Measurements from ENCODE around the gene MLXIP.

The MLXIP gene

GRCh38 chr12:122079033-122079531 lies 526 bp downstream of the MLXIP start:
- DNase-seq (ENCODE audit: low read depth in 2 of 2), result no peak

- no peak for DNase-seq (ENCODE audit: low read depth in 2 of 2)
Measured at GRCh38 chr12:122079532-122080081, 1.1 kb downstream of the MLXIP start.

GRCh38 chr12:122080149-122081082 lies 1.9 kb downstream of the MLXIP start:
- DNase-seq (ENCODE audit: low read depth in 2 of 2), result no peak

DNA sequence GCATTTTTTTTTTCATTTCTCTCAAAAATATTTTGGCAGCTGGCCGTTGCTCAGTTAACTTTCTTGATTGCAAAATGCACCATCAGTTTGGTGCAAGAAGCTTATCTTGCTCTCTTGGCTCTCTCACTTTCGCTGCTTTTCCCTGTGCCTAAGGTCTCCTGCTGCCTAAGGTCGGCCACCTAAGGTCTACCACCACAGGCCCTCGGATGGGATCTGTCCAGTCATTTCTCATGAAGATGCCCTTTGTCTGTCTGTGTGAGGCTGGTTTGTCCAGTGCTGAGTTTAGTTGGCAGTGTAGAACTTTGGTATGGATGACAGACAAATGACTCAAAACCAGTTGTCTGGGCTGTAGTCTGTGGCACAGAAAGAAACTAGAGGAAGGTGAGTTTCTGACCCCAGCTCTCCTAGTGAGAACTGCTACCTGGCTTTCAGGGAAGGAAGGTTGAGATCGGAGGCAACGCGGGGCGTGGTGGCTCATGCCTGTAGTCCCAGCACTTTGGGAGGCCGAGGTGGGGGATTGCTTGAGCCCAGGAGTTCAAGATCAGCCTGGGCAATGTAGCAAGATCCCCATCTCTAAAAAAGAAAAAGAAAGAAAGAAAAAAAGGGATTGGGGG lies 2.6 kb downstream of the MLXIP start:
- DNase-seq (ENCODE audit: low read depth in 2 of 2), result no peak

DNA sequence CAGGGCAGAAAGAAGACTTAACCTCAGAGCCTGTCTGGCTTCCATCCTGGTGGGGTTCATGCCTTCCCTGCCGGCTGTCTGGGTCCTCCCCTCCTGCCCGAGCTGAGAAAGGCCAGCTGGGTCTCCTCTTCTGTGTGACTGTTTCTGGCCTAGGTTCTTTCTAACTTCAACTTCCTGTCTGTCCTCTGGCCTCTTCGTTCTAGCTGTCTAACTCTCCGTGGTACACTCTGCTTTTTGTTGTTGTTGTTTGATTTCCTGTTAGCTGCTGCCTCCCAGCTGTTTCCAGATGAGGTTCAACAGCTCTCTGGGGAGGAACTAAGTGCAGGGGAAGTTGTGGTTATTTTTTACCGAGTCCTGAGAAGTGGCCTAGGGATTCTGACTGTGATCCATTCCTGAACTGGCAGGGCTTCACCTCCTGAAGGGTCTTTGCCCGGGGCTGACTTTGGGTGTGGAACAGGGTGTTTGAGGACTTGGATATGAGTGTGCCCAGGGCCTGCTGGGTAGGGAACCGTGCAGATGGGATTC lies 3.2 kb downstream of the MLXIP start:
- no peak for DNase-seq (ENCODE audit: low read depth in 2 of 2)

DNA sequence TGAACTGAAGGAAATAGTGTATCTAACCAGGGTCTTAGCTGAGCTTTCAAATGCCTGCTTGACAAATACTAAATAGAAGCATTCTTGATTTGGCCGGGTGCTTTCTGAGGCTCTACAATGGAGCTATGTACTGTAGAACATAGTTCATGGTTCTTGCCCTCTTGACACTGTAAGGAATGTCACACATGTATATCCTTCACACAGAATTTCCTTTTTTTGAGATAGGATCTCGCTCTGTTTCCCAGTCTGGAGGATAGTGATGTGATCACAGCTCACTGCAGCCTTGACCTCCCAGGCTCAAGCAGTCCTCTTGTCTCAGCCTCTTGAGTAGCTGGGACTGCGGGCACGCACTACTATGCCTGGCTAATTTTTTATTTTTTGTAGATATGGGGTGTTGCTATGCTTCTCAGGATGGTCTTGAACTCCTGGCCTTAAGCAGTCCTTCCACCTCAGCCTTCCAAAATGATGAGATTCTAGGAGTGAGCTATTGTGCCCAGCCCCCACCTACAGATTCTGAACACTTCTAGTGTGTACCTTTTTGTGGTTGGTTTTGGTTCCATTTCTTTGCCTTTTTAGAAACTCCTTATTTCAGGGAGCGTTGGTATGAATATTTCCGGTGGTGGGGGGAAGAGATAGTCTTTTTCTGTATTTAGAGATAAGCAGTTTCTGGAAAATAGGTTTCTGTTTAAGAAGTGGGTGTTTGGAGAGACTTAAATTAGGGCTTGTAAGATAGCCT lies 4.2 kb downstream of the MLXIP start:
- DNase-seq (ENCODE audit: low read depth in 2 of 2), result no peak

DNA sequence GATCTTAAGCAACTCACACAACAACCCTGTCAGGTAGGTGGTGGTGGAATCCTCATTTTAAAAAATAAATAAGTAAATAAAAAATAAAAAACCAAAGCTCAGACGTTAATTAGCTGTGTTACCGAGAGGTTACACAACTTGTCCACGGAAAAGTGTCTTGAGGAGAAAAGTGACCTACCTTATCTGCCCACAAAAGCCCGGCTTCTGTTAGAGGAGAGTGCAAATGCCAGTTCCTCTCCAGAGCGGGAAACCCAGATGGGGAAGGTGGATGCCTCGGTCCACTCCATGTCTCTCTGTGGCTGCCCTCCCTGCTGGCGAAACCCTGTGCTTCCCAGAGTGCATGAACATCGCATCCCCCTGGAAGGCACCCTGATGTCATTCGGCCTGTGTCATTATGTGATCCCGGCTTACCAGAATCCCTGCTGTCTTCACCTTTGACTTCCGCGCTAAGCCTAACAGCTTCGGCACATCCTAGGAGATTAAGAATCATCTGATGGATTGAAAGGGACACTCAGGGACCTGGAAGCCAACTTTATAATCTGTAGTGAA lies 6.4 kb downstream of the MLXIP start:
- no peak for DNase-seq (ENCODE audit: low read depth in 2 of 2)

- DNase-seq (ENCODE audit: low read depth in 2 of 2), result no peak
Measured at GRCh38 chr12:122085591-122085990, 7.0 kb downstream of the MLXIP start.

DNA sequence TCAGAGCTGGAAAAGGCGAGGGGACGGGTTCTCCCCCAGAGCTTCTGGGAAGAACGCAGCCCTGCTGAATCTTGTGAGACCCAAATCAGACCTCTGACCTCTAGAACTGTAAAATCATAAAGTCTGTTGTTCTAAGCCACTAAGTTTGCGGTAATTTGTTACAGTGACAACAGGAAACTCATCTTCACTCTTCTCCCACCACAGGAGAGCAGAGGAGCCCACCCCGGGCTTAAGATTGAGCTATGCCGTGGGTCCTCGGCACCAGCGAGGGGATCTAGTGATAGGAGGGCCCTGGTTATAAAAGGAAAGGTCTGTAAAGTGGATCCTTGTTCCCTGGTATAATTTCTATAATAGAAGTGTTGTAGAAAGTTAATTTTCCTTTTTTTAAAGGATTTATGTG lies 7.6 kb downstream of the MLXIP start:
- DNase-seq (ENCODE audit: low read depth in 2 of 2), result no peak

GRCh38 chr12:122086641-122087285 lies 8.2 kb downstream of the MLXIP start:
- DNase-seq (ENCODE audit: low read depth in 2 of 2), result no peak

- no peak for DNase-seq (ENCODE audit: low read depth in 2 of 2)
Measured at GRCh38 chr12:122087431-122088178, 9.0 kb downstream of the MLXIP start.

DNA sequence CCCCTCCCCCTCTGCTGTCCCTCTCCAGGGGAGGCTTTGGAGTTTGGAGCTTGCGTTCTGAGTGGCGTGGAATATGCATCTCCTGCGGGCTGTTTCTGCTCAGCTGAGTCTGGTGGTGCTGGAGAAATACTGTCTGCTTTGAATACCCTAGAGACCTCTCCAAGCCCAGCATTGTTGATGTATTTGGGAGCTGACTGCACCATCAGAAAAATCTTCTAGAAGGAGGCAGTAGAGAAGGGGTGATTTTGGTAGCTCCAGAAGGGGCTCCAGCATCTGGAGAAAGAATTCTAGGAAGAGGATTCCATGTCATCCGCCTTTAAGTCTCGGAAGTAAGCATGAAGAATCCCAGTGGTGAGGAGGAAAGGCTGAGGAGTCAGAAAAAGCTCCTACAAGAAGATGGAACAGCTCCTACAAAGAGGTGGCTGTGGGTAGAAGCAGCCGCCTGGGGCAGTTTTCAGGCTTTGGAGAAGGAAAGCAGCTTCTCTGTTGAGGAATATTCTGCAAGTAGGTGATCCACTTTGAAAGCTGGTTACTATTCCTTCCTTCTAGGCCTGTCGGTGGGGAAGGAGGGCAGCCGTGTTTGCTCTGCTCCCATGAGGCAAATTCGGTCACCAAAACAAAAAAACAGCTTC lies 9.7 kb downstream of the MLXIP start:
- DNase-seq (ENCODE audit: low read depth in 2 of 2), result no peak

- DNase-seq (ENCODE audit: low read depth in 2 of 2), result no peak
Measured at GRCh38 chr12:122089077-122089476, 10.5 kb downstream of the MLXIP start.

DNA sequence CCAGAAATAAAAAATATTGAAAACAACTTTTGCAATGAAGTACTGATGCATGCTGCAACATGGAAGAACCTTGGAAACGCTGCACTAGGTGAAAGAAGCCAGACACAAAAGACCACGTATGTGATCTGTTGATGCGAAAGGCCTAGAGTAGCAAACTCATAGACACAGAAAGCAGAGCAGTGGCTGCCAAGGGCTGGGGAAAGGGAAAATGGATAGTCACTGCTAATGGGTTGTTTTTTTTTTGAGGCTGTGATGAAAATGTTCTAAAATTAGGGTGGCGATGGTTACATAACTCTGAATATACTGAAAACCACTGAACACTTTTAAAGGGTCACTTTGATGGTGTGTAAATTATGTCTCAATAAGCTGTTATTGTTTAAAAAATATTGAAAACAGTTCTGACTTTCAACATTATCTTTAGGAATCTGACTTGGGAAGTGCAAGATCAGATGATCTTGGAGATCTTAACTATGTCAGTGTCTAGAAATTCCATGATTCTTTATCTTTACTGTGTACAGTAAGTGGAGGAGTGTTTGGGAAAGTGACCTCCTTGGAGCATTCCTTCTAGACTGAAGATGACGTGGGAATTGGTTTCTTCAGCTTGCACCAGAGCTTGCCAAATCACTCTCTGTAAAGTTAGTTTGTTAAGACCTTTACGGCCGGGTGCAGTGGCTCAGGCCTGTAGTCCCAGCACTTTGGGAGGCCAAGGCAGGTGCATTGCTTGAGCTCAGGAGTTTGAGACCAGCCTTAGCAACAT lies 12.4 kb downstream of the MLXIP start:
- no peak for DNase-seq (ENCODE audit: low read depth in 2 of 2)

- DNase-seq (ENCODE audit: low read depth in 2 of 2), result no peak
Measured at GRCh38 chr12:122093098-122093883, 14.7 kb downstream of the MLXIP start.

DNA sequence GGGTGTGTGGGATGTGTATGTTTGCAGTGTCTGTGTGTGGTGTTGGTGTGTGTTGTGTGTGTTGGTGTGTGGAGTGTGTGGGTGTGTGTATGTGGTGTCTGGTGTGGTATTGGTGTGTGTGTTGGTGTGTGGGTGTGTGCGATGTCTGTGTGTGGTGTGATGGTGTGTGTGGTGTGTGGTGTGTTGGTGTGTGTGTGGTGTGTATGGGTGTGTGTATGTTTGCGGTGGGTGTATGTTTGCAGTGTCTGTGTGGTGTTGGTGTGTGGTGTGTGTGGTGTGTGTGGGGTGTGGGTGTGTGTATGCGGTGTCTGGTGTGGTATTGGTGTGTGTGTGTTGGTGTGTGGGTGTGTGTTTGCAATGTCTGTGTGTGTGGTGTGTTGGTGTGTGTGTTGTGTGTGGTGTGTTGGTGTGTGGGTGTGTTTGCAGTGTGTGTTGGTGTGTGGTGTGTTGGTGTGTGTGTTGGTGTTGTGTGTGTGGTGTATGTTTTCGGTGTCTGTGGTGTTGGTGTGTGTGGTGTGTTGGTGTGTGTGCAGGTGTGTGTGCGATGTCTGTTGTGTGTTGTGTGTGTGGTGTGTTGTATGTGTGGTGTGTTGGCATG lies 15.7 kb downstream of the MLXIP start:
- no peak for DNase-seq (ENCODE audit: low read depth in 2 of 2)

- no peak for DNase-seq (ENCODE audit: low read depth in 2 of 2)
Measured at GRCh38 chr12:122094735-122095631, 16.4 kb downstream of the MLXIP start.
